H1 (cell line): ENCODE measurements around the gene VEPH1. TPM values are rescaled to one million over a fixed set of nuclear protein-coding genes. Genes with fewer than 3 reads are reported as not detected.

Source experiments
- CTCF ChIA-PET: fragments of 300-600 bp; sonication (Branson Sonifier 250); formaldehyde crosslinking; loops from one replicate; lab custom pipeline; 2021; ENCODE audit not compliant: partially characterized antibody; lab: Charles Lee
- POLR2A ChIA-PET: fragments of 300-600 bp; sonication (Branson Sonifier 250); formaldehyde crosslinking; loops from one replicate; lab custom pipeline; 2021; ENCODE audit warnings: inconsistent platforms; ENCODE audit not compliant: partially characterized antibody; lab: Charles Lee
- DNase-seq, 2 experiments: peaks; one replicate each; pipeline versions ENCODE4 v3.0.0 to v3.0.0-alpha.2; 2010 to 2022; ENCODE audit warnings: low spot score in 2 of 2, low read depth in 1 of 2, mixed read lengths in 1 of 2
- FAIRE-seq: peaks from 2 replicates; lab custom pipeline; 2011; peaks lifted over from hg19 to GRCh38; lab: Jason Lieb, UNC
- H2AFZ ChIP-seq: 2 replicates; pipeline ENCODE4 v1.8.1; 2012; ENCODE audit warnings: low read length, inconsistent platforms
- H2AK5ac ChIP-seq: 2 replicates; pipeline ENCODE4 v1.6.1; 2013; ENCODE audit warnings: low read depth, low read length
- H2BK120ac ChIP-seq: replicated peaks from 2 replicates; pipeline ENCODE3; 2013; ENCODE audit warnings: low read depth, low read length, inconsistent platforms
- H2BK12ac ChIP-seq: 2 replicates; pipeline ENCODE4 v1.6.1; 2013; ENCODE audit warnings: low read depth, low read length
- H2BK15ac ChIP-seq: 2 replicates; pipeline ENCODE4 v1.6.1; 2013; ENCODE audit warnings: low read length
- H2BK20ac ChIP-seq: 2 replicates; pipeline ENCODE4 v1.6.1; 2013; ENCODE audit warnings: low read length
- H2BK5ac ChIP-seq: 2 replicates; pipeline ENCODE4 v1.6.1; 2013; ENCODE audit warnings: low read depth, low read length
- H3K14ac ChIP-seq: 2 replicates; pipeline ENCODE4 v1.6.1; 2013; ENCODE audit warnings: inconsistent platforms; ENCODE audit not compliant: insufficient read length
- H3K18ac ChIP-seq: 2 replicates; pipeline ENCODE4 v1.6.1; 2013; ENCODE audit warnings: low read length; ENCODE audit errors: extremely low read depth
- H3K23ac ChIP-seq: 2 replicates; pipeline ENCODE4 v1.6.1; 2013; ENCODE audit warnings: inconsistent platforms; ENCODE audit not compliant: insufficient read length
- H3K23me2 ChIP-seq: 2 replicates; pipeline ENCODE4 v1.6.1; 2013; ENCODE audit warnings: low read depth, low read length
- H3K27ac ChIP-seq: 2 replicates; pipeline ENCODE4 v1.6.1; 2011; ENCODE audit warnings: low read depth, low read length, inconsistent platforms
- H3K27me3 ChIP-seq, 4 experiments: replicated peaks in 1 of 4; 1 replicate in 1 of 4; 2 replicates in 3 of 4; pipeline versions ENCODE4 v1.6.1 to v1.8.1; 2011 to 2013; ENCODE audit warnings: low read length in 3 of 4, mild to moderate bottlenecking in 3 of 4, inconsistent platforms in 2 of 4, mixed read lengths in 2 of 4, moderate library complexity in 1 of 4; ENCODE audit not compliant: control insufficient read depth in 3 of 4, insufficient read depth in 3 of 4; ENCODE audit errors: extremely low read depth in 1 of 4
- H3K36me3 ChIP-seq, 4 experiments: 2 replicates each; pipeline versions ENCODE4 v1.6.1 to v1.8.1; 2011 to 2013; ENCODE audit warnings: mild to moderate bottlenecking in 4 of 4, low read length in 3 of 4, moderate library complexity in 2 of 4, control low read depth in 1 of 4, inconsistent platforms in 1 of 4; ENCODE audit not compliant: insufficient read depth in 4 of 4, control insufficient read depth in 2 of 4
- H3K4ac ChIP-seq: replicated peaks from 2 replicates; pipeline ENCODE3; 2013; ENCODE audit warnings: low read length, low read depth, mixed read lengths, inconsistent platforms; ENCODE audit not compliant: insufficient read length
- H3K4me1 ChIP-seq, 4 experiments: replicated peaks in 1 of 4; 1 replicate in 1 of 4; 2 replicates in 3 of 4; pipeline versions ENCODE4 v1.6.1 to v1.8.1; 2011 to 2013; ENCODE audit warnings: low read length in 3 of 4, inconsistent platforms in 2 of 4, mixed read lengths in 1 of 4; ENCODE audit not compliant: insufficient read depth in 4 of 4, control insufficient read depth in 3 of 4
- H3K4me2 ChIP-seq, 2 experiments: 2 replicates each; pipeline versions ENCODE4 v1.6.1 to v1.8.1; 2011 to 2013; ENCODE audit warnings: low read depth in 2 of 2, low read length in 2 of 2, control low read depth in 1 of 2, inconsistent platforms in 1 of 2, mild to moderate bottlenecking in 1 of 2; ENCODE audit not compliant: insufficient read depth in 1 of 2
- H3K4me3 ChIP-seq, 4 experiments: fragments of 200-600, 300-600 bp in 1 of 4; sonication (generic), shearing (Covaris generic), sonication (Bioruptor Twin) in 1 of 4; 2 replicates each; pipeline versions ENCODE4 v1.5.1 to v1.8.1; 2011 to 2016; ENCODE audit warnings: low read length in 4 of 4, low read depth in 3 of 4, control low read depth in 2 of 4, inconsistent platforms in 2 of 4, mild to moderate bottlenecking in 2 of 4, mixed read lengths in 1 of 4, moderate library complexity in 1 of 4; ENCODE audit not compliant: insufficient read depth in 2 of 4; ENCODE audit errors: extremely low read depth in 1 of 4
- H3K56ac ChIP-seq: replicated peaks from 2 replicates; pipeline ENCODE3; 2013; ENCODE audit warnings: low read depth, mild to moderate bottlenecking, mixed read lengths, low read length, inconsistent platforms; ENCODE audit not compliant: insufficient read length
- H3K79me1 ChIP-seq: 2 replicates; pipeline ENCODE4 v1.6.1; 2013; ENCODE audit warnings: low read depth, low read length, control low read depth
- H3K79me2 ChIP-seq, 2 experiments: 2 replicates each; pipeline versions ENCODE4 v1.6.1 to v1.8.1; 2012 to 2013; ENCODE audit warnings: low read length in 2 of 2, mild to moderate bottlenecking in 2 of 2, inconsistent platforms in 1 of 2; ENCODE audit not compliant: insufficient read depth in 2 of 2, control insufficient read depth in 1 of 2
- H3K9ac ChIP-seq, 4 experiments: replicated peaks in 1 of 4; 1 replicate in 1 of 4; 2 replicates in 3 of 4; pipeline versions ENCODE4 v1.6.1 to v1.8.1; 2011 to 2013; ENCODE audit warnings: low read depth in 3 of 4, low read length in 3 of 4, control low read depth in 2 of 4, mild to moderate bottlenecking in 2 of 4, moderate library complexity in 2 of 4, inconsistent platforms in 1 of 4; ENCODE audit errors: extremely low read depth in 1 of 4
- H3K9me3 ChIP-seq, 2 experiments: 2 replicates each; pipeline versions ENCODE4 v1.6.1 to v1.8.1; 2012 to 2013; ENCODE audit warnings: mild to moderate bottlenecking in 2 of 2, moderate library complexity in 2 of 2, control low read depth in 1 of 2, inconsistent platforms in 1 of 2, low read depth in 1 of 2, low read length in 1 of 2, mixed read lengths in 1 of 2; ENCODE audit not compliant: insufficient read depth in 2 of 2
- H4K20me1 ChIP-seq, 2 experiments: replicated peaks in 1 of 2; 2 replicates each; pipeline versions ENCODE3 to v1.8.1; 2011 to 2013; ENCODE audit warnings: inconsistent platforms in 2 of 2, low read length in 2 of 2, mild to moderate bottlenecking in 1 of 2; ENCODE audit not compliant: insufficient read depth in 2 of 2, control insufficient read depth in 1 of 2
- H4K5ac ChIP-seq: 2 replicates; pipeline ENCODE4 v1.6.1; 2013; ENCODE audit warnings: low read length, low read depth, mixed read lengths, inconsistent platforms; ENCODE audit not compliant: insufficient read length
- H4K8ac ChIP-seq: 2 replicates; pipeline ENCODE4 v1.8.0; 2013; ENCODE audit warnings: mild to moderate bottlenecking, moderate library complexity, low read length, inconsistent platforms; ENCODE audit not compliant: insufficient read depth; ENCODE audit errors: extremely low read depth
- H4K91ac ChIP-seq: replicated peaks from 2 replicates; pipeline ENCODE3; 2013; ENCODE audit warnings: low read length, mixed read lengths, inconsistent platforms; ENCODE audit not compliant: insufficient read length
- ATF2 ChIP-seq: IDR thresholded peaks from 2 replicates; pipeline ENCODE4 v1.6.1; 2012; ENCODE audit warnings: low read length, inconsistent platforms
- CREB1 ChIP-seq: IDR thresholded peaks from 2 replicates; pipeline ENCODE4 v1.6.1; 2012; ENCODE audit warnings: inconsistent platforms
- CTBP2 ChIP-seq: IDR thresholded peaks from 2 replicates; pipeline ENCODE4 v1.7.0; 2011; ENCODE audit warnings: borderline replicate concordance, mild to moderate bottlenecking, moderate library complexity, mixed read lengths, low read length; ENCODE audit not compliant: insufficient read depth, insufficient read length
- CTCF ChIP-seq, 3 experiments: IDR thresholded peaks; 1 replicate in 2 of 3; 2 replicates in 1 of 3; pipeline versions ENCODE4 v1.5.1 to v1.6.1; 2011; ENCODE audit warnings: low read length in 3 of 3, mild to moderate bottlenecking in 3 of 3, inconsistent platforms in 2 of 3, low read depth in 1 of 3, moderate library complexity in 1 of 3; ENCODE audit not compliant: insufficient read depth in 1 of 3; ENCODE audit errors: control extremely low read depth in 1 of 3
- HDAC2 ChIP-seq, 2 experiments: fragments of 300-600 bp in 1 of 2; sonication (generic) in 1 of 2; IDR thresholded peaks; 2 replicates each; pipeline ENCODE4 v1.6.1; 2011 to 2012; ENCODE audit warnings: low read depth in 2 of 2, low read length in 2 of 2, mild to moderate bottlenecking in 2 of 2, moderate library complexity in 2 of 2, borderline replicate concordance in 1 of 2, inconsistent platforms in 1 of 2
- RFX5 ChIP-seq: IDR thresholded peaks from 2 replicates; pipeline ENCODE4 v1.6.1; 2011; ENCODE audit warnings: low read depth, low read length, improper control_type of control experiment, borderline replicate concordance
- SIX5 ChIP-seq: IDR thresholded peaks from 2 replicates; pipeline ENCODE4 v1.6.1; 2011; ENCODE audit warnings: mild to moderate bottlenecking, low read depth, low read length
- SP1 ChIP-seq: IDR thresholded peaks from 2 replicates; pipeline ENCODE4 v1.6.1; 2011; ENCODE audit warnings: low read depth, low read length
- TBP ChIP-seq: IDR thresholded peaks from 2 replicates; pipeline ENCODE4 v1.6.1; 2011; ENCODE audit warnings: low read depth, low read length, improper control_type of control experiment
- TEAD4 ChIP-seq: IDR thresholded peaks from 2 replicates; pipeline ENCODE4 v1.6.1; 2012; ENCODE audit warnings: low read depth, low read length, inconsistent platforms, mixed read lengths
- WGBS, 2 experiments: shearing (Covaris generic) in 1 of 2; methylation state at CpG; one replicate each; pipeline versions ENCODE4 v1.1.6 to v1.1.7; 2013 to 2015; ENCODE audit warnings: low lambda C conversion rate in 2 of 2, mixed read lengths in 2 of 2, inconsistent platforms in 1 of 2, low coverage in 1 of 2, missing lambda C conversion rate in 1 of 2; ENCODE audit not compliant: insufficient replicate concordance in 2 of 2, insufficient coverage in 1 of 2, insufficient read length in 1 of 2; ENCODE audit errors: extremely low coverage in 1 of 2, missing lambda C conversion rate in 1 of 2; 5-methylcytosine and 5-hydroxymethylcytosine counted together
- polyA plus RNA-seq, 7 experiments: library from polyadenylated mRNA; depleted of rRNA in 3 of 7; stranded (reverse) in 5 of 7; unstranded in 2 of 7; fragments of >200 nt in 5 of 7; fragments of 200-250 nt in 2 of 7; gene quantifications; 1 replicate in 5 of 7; 2 replicates in 1 of 7; 4 replicates in 1 of 7; pipeline versions ENCODE4 v1.2.1 to v1.2.3, GENCODE V29; 2011 to 2013; ENCODE audit warnings: missing spikeins in 2 of 7, mixed read lengths in 2 of 7
- total RNA-seq: library from RNA; stranded (reverse); fragmentation: NEBNext Ultra II Directional; extraction: Animal tissue kit (Norgen Biotek cat#: 25700); gene quantifications from 2 replicates; pipeline ENCODE4 v1.2.1, GENCODE V29; 2021

VEPH1 gene
- total and polyA plus RNA-seq, 2 of the 8 experiments (the other 6 are each of a cell fraction or from before 2014, with no cell fraction given), result 12.0 to 18.3 TPM

- Histone ChIP-seq H3K4me2 (no peak overlapping the region), H3K27me3 (no peaks in the 10 kb centered on the region), H3K79me2 (no peaks in the 10 kb centered on the region), H3K4ac (no peak overlapping the region), H2BK15ac (no peak overlapping the region), H3K27ac (no peak overlapping the region), H3K9me3 (no peaks in the 10 kb centered on the region), H4K20me1 (no peaks in the 10 kb centered on the region), H3K56ac (no peak overlapping the region), H3K9ac (no peak overlapping the region), H2BK12ac (no peak overlapping the region; the same call in 1 of the 2 replicates), H2BK20ac (peak overlapping the region; percentile 13; the same call in 1 of the 2 replicates), H2AFZ (no peak overlapping the region), H4K5ac (no peak overlapping the region), H4K91ac (peak overlapping the region; percentile 48), H3K23me2 (no peaks in the 10 kb centered on the region; the same call in 1 of the 2 replicates), H4K8ac (no peak overlapping the region), H3K79me1 (no peaks in the 10 kb centered on the region), H3K23ac (no peak overlapping the region), H3K4me3 (no peak overlapping the region), H2BK5ac (peak overlapping the region; percentile 8; the same call in 1 of the 2 replicates), H3K14ac (no peak overlapping the region), H3K4me1 (peaks cover 0 to 5% (median 2%) of the 10 kb centered on the region in 4 experiments; a peak in 2 of 7 replicates), H2AK5ac (no peak overlapping the region), H3K36me3 (no peaks in the 10 kb centered on the region), H3K18ac (no peak overlapping the region), H2BK120ac (no peak overlapping the region)
- no peak for DNase-seq
- POLR2A ChIA-PET, result no interaction called here
- CTCF ChIA-PET, result interaction anchor here (1.4 kb wide), 1 partner anchor 10 kb away, joined by 3 read pairs; no protein-coding TSS in a partner anchor
- no peak for FAIRE-seq
- 85% methylated on average over 2 of the region's 2 CpGs; no CpG with 5 or more reads in 1 of the 2 experiments for WGBS, 2 experiments
- TF ChIP-seq TBP (no peak), SIX5 (no peak), TEAD4 (no peak), CTBP2 (no peak), CTCF (IDR thresholded peaks at IDR 0.05; ENCODE audit: control extremely low read depth in 1 of 3, insufficient read depth in 1 of 3, low read depth in 1 of 3, low read length in 3 of 3) (no peak), RFX5 (no peak), CREB1 (no peak), HDAC2 (IDR thresholded peaks at IDR 0.05; ENCODE audit: borderline replicate concordance in 1 of 2, low read depth in 2 of 2, low read length in 2 of 2) (no peak), SP1 (no peak), ATF2 (no peak)
These were observed 227.4 kb downstream of the VEPH1 start for GRCh38 chr3:157275832-157276231.
